HG03354 (cell line): ENCODE measurements around the gene MT1B.

Source experiments
- ATAC-seq: cut with Tn5 transposase; IDR thresholded peaks from one replicate; pipeline ENCODE4 v1.9.1; 2021; ENCODE audit warnings: mild to moderate bottlenecking; ENCODE audit not compliant: unreplicated experiment, poor library complexity, severe bottlenecking

The MT1B gene

DNA sequence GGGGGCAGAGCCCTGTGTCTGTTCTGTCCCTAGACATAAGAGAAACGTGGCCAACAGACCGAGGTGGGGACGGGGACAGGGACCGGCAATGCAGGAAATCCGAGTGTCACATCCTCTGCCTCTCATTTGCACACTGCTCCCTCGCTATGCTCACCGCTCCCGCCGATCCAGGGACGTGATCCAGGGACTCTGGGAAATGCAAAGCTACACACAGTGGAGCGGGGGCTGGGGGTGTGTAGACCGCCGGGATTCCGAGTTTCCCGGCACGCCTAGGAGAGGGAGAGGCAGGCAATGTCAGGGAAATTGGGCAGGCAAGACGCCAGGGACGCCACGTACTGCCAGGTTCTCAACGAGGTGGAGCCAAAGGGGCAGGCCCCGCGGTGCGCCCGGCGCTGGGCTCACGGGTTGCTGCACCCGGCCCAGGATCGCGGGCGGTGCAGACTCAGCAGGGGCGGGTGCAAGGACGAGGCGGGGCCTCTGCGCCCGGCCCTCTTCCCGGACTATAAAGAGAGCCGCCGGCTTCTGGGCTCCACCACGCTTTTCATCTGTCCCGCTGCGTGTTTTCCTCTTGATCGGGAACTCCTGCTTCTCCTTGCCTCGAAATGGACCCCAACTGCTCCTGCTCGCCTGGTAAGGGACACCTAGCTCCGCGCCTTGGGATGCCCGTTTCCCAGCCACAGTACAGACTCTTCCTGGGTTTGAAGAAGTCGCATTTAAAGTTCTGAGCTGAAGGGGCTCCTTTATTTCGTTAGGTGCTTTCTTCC is 30.4 kb downstream of the MT1B start, which contains the start of gene MT1X:
TSS of gene MT1X (plus strand) at position 532 of the 764 bp plus-strand sequence. CDS start at position 603, 71 bp downstream.
- peak; percentile 99 for ATAC-seq

DNA sequence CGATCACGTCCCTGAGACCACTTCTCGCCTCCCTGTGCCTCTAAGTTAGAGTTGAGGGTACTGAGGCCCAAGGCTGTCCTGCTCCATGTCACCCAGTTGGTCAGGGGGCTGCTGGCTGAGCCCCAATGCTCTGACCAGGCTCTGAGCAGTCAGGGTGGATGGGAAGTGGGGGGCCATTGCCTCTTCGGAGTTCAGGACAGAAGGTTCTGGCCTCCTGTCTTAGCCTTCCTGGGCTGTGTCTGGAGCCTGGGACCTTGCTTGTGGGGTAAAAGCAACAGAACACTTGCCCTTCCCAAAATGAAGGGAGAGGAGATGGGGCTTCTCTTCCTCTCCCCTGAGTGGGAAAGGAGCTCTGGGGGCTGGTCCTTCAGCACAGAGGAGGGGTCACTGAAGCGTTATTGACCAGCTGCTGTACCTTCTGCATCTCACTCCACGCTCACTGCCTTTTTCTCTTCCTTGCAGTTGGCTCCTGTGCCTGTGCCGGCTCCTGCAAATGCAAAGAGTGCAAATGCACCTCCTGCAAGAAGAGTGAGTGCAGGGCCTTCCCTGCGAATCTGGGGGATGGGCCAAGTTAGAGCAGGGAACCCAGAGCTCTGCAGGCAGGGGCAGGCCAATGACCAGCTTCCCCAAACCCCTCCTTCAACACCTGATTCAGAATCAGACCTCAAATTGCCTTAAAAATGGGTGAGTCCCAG is 31.2 kb downstream of the MT1B start:
- ATAC-seq = peak; percentile 3

DNA sequence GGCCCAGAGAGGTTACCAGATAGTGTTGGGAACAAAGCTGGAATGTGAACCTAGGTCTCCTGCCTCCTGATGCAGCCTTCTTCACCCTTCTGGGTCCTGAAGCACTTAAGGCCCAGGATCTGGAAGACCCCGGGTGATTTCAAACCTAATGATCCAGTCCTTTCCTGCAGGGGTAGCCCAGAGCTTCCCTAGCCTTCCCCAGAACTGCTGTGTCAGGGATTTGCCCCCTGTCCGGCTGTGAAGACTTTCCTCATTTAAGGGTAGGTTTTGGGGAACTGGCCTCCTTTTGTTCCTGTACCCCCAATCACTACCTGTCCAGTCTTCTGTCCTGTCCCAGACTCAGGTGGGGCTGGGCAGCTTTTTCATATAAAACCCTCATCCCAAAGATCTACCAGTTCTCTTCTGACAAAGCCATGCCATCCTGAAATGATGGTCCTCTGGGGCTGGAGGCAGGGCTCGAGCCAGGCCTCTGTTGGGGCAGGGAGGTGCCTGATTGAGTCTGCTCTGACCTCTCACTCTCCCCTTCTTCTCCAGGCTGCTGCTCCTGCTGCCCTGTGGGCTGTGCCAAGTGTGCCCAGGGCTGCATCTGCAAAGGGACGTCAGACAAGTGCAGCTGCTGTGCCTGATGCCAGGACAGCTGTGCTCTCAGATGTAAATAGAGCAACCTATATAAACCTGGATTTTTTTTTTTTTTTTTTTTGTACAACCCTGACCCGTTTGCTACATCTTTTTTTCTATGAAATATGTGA is 31.9 kb downstream of the MT1B start:
- no peak for ATAC-seq

DNA sequence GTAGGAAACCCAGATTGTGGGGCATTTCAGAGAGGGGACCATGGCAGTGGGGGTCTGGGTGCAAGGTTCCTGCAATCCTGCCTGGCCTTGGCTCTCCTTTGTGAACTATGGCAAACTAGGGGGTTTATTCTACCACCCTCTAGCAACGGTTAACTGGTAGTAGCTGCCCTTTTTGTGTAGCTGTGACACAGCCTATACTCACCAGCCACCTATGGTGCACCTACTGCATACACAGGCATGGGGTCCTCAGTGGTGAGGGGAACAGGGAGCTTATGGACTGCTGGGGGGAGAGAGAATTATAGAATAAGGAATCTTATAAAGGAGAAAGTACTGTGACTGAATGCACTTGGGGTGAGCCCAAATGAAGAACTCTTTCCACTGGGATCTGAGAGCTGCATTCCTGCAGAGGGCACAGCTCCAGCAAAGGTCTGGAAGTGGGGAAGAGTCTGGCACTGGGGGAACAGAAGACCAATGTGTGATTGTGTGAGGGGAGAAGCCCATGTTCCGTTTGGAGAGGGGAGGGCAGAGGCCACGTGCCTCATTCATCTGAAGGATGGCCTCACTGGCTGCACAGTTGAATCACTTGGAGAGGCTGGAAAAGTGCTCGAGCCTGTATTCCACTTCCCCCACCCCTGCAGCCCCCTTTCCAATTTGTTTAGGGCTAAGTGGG is 32.7 kb downstream of the MT1B start:
- ATAC-seq = no peak

DNA sequence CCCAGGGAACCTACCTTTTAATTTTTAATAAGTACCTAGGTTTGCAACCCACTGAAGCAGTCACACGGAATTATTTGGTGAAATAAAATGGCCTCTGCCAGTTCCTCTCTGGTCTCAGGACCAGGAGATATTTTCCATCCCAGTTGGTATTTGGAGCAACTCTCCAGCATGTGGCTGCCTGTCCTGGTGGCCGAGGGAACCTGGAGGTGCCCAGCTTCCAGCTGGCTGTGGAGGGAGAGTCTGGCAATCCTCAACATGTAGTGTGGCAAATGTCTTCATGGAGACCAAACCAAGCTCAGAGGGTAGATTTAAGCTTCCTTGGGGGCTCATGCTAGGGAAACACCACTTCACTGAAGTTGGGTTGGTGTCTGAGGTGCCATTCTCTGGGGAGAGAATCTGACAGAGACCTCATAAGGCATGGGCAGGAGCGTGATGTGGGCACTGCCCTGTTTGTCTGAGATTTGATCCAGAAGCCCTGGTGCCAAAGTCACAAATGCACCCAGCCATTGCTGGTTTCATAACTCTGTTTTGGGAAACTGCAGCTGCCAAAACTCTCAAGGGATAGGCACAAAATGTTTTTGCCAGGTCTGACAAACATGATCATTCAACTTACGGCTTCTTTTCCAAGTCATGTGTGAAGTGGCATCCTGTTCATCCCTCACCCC is 33.4 kb downstream of the MT1B start:
- no peak for ATAC-seq

DNA sequence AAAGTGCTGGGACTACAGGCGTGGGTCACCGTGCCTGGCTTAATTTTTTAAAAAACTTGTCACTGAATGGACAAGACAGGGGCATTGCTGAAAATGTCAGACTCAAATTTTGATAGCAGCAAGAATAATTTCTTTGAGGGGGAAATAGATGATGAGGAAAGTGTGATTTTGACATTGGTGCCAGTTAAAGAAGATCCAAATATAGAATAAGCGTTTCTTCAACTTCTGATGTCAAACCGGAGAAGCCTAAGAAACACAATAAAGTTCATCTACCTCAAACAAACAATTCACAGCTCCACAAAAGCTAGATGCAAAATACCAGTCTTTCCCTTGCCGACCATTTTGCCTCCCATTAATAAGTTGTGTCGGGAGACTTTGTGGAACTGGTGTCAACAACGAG is 35.1 kb downstream of the MT1B start:
- ATAC-seq = no peak

DNA sequence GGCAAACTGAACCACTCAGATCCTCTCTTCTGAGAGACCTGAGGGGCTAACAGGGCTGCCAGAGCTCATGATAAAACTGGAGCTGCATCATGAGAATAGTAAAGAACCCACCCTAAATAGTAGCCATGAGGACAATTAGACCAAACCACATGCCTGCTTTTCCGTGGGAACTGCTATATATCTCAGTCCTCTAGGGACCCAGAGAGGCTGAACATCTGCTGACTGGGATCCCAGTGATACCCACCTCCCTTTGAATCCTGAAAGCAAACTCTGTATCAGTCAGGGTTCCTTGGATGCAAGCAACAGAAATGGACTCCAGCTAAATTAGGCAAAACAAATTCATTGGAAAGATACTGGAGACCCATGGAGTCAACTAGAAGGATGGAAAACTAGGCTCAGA is 37.1 kb downstream of the MT1B start:
- ATAC-seq = no peak

DNA sequence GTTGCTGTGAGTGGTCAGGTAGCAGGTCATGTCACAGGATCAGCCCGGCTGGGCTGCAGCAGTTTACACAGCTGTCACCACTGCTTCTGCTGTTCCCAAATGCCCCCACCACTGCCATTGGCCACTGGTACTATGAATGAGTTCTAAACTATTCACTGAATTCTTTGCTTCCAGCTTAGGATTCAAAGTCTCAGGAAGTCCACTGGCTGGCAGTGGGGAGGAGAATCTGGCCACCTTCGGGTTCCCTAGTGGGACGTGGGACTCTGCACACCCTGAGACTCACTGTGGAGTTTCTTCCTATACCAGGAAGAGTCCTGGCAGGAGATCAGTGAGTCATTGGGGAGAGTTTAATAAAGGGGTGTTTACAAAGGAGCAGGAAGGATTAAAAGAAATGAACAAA is 37.5 kb downstream of the MT1B start:
- no peak for ATAC-seq

DNA sequence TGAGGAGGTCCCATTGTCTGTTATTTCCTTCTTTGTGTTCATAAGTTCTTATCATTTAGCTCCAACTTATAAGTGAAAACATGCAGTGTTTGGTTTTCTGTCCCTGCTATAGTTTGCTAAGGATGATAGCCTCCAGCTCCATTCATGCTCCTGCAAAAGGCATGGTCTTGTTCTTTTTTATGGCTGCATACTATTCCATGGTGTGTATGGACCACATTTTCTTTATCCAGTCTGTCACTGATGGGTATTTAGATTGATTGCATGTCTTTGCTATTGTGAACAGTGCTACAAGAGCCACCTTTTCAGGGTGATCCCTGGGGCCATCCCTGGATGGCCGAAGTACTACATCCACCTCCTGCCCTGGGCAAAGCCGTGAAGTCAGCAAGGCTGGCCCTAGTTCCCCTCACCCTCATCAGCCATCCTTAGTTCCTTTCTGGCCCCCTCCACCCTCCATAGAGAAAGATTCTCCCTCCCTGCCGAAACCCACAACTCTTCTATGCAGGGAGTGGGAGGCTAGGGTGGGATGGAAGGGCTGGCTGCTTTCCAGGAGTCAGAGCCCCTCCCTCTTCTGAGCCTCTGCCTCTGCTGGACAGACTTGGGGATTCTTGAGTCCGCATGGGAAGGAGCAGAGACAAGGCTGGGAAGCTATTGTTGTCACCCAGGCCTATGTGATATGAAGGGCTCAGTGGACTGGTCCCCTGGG is 38.9 kb downstream of the MT1B start:
- no peak for ATAC-seq

DNA sequence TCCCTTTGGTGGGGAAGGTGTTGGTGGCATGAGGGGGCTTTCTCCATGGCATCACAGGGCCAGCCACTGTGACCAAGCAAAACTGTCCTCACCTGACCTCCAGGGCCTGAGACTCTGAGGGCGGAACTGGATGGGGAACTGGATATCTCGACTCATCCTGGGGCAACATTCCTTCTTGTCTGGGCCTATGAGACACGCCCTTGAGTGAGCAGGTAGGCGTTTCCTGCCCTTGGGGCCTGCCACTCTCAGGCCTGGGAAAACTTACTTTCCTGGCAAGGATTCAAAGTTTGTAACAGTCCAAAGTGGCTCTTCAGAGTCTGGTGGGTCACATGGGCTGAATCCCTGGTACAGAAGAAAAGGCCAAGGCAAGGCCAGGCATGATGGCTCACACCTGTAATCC is 40.2 kb downstream of the MT1B start:
- no peak for ATAC-seq

DNA sequence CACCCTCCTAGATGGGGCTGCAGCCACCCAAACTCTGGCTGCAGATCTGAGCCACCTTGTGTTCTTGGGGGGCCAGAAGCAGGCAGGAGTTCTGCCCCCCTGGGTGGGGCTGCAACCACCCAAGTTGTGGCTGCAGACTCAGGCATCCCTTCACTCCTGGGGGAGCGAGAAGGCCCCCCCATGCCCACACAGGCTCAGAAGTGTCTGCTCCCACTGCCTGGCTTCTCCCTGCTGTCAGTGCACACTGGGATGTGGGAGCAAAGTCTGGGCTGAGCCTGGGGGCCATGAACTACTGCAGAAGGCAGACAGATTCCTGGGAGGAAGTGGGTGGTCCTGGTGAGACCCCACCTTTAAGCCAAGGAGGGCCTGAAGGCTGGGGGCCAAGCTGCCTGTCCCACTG is 43.6 kb downstream of the MT1B start:
- no peak for ATAC-seq

DNA sequence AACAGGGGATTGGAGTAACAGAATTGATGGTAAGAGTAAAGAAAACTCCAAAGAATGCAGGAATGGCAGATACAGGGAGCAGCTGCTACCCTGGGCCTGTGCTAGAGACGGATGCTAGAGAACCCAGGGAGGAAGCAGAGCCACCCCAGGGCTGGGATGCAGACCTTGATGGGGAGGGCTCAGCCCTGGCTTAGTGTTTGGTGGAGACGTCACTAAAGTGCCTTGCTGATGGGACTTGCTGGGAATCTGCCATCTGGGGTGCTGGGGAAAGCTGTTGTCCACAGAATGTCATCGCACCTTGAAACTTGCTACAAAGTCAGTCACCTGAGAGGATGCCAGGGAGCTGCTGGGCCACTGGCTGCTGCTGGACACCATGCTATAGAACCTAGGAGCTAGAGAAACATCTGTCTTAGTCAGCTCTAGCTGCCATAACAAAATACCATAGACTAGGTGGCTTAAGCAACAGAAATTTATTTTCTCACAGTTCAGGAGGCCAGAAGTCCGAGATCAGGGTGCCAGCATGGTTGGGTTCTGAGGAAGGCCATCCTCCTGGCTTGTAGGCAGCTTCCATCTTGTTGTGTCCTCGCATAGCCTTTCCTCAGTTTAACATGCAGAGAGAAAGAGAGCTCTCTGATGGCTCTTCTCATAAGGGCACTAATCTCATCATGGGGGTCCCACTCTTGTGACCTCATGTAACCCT is 45.9 kb downstream of the MT1B start:
- ATAC-seq = no peak

DNA sequence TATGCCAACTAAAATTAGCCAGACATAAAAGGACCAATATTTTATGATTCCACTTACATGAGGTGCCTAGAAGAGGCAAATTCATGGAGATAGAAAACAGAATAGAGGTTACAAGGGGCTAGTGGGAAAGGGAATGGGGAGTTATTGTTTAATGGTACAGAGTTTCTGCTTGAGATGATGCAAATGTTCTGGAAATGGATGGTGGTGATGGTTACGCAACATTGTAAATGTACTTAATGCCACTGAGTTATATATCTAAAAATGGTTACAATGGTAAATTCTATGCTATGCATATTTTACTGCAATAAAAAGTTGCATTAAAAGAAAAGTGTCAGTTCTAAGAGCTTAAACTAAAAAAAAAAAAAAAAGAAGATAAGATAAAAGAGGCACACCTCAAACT is 48.5 kb downstream of the MT1B start:
- no peak for ATAC-seq

DNA sequence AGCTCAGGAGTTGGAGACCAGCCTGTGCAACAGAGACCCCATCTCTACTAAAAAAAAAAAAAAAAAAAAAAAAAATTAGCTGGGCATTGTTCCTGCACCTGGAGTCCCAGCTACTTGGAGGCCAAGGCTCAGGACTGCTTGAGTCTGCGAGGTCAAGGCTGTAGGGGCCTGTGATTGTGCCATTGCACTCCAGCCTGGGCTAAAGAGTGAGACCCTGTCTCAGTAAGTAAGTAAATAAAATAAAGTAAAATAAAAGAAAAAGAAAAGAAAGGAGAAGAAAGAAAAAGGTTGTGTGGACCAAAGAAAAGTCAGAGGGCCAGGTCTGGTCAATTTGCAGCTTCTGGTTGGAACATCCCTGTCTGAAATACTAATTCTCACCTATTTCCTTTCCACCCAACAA is 48.9 kb downstream of the MT1B start:
- no peak for ATAC-seq

DNA sequence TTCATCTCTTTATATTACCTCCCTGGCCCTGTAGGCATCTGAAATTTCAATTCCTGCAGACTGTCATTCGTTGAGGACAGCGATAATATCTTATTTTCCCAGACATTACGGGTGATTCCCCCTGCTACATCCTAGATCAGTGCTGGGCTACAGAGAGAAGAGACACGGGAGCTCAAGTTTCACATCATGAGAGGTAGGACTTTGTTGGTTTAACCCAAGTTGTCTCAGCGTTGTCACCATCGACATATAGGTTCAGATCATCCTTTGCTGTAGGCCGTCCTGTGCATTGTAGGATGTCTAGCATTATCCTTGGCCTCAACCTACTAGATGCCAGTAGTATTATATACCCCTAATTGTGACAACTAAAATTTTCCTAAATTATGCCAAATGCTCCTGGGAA is 49.8 kb downstream of the MT1B start:
- ATAC-seq = no peak
